ENCODE measurements around the gene FAM237B.

Gene FAM237B

GRCh38 chr7:90290244-90291113 lies 30.6 kb downstream of the FAM237B start:
- DNase-seq: no peak

- DNase-seq: no peak
These were observed 33.0 kb downstream of the FAM237B start for GRCh38 chr7:90288154-90288553.

- no peak for DNase-seq
These were observed 44.9 kb downstream of the FAM237B start for GRCh38 chr7:90276033-90276728.

GRCh38 chr7:90274161-90274560 lies 46.9 kb downstream of the FAM237B start:
- no peak for DNase-seq

- no peak for DNase-seq
These were observed 48.9 kb downstream of the FAM237B start for GRCh38 chr7:90272242-90272641.

GRCh38 chr7:90271753-90272152 lies 49.4 kb downstream of the FAM237B start:
- no peak for DNase-seq

GRCh38 chr7:90270431-90271178 lies 50.5 kb downstream of the FAM237B start:
- DNase-seq: no peak

GRCh38 chr7:90269163-90269562 lies 51.9 kb downstream of the FAM237B start:
- DNase-seq: no peak

GRCh38 chr7:90267263-90267858 lies 53.7 kb downstream of the FAM237B start:
- no peak for DNase-seq

- DNase-seq: no peak
These were observed 54.3 kb downstream of the FAM237B start for GRCh38 chr7:90266808-90267207.

Data from CD4-positive, alpha-beta T cell treated with Interleukin-4 for 4 hours (primary cell).